Stimulated activated effector memory CD8-positive, alpha-beta T cell treated with anti-CD3 and anti-CD28 coated beads, Interleukin-12 subunit alpha, Interleukin-12 subunit beta, amount 100 ng/mL, for 72 hours (primary cell): ENCODE data around the gene IFNL1.

Experiments used
- ATAC-seq: fragments of 150-1000 bp; cut with Tn5 transposase; 2 replicates; pipeline ENCODE4 v1.10.0; 2021
- DNase-seq, 2 donors: peaks; one replicate each; pipeline ENCODE4 v3.0.0; 2021 to 2022; ENCODE audit warnings: low spot score in 2 of 2
- H3K27ac Mint-ChIP-seq: one replicate; pipeline ENCODE4 v1.8.0; 2022; ENCODE audit warnings: mild to moderate bottlenecking, mixed read lengths
- H3K36me3 Mint-ChIP-seq: one replicate; pipeline ENCODE4 v1.8.0; 2022; ENCODE audit warnings: mild to moderate bottlenecking, mixed read lengths
- H3K4me1 Mint-ChIP-seq: one replicate; pipeline ENCODE4 v1.8.0; 2022; ENCODE audit warnings: mixed read lengths
- H3K4me3 Mint-ChIP-seq: one replicate; pipeline ENCODE4 v1.8.0; 2022; ENCODE audit warnings: mild to moderate bottlenecking, mixed read lengths
- H3K9me3 Mint-ChIP-seq: one replicate; pipeline ENCODE4 v1.8.0; 2022; ENCODE audit warnings: mixed read lengths

Gene IFNL1

GRCh38 chr19:39310558-39311311, 14.5 kb downstream of the IFNL1 start:
- Mint-ChIP-seq H3K4me3 (no peak overlapping the region), H3K9me3 (no peaks in the 10 kb centered on the region), H3K27ac (peak overlapping the region; percentile 56), H3K4me1 (peaks cover 35% of the 10 kb centered on the region), H3K36me3 (peaks cover 47% of the 10 kb centered on the region)
- DNase-seq (no peak), ATAC-seq (no peak)

- Mint-ChIP-seq H3K4me1 (peaks cover 41% of the 10 kb centered on the region), H3K4me3 (no peak overlapping the region), H3K9me3 (no peaks in the 10 kb centered on the region), H3K27ac (no peak overlapping the region), H3K36me3 (peaks cover 40% of the 10 kb centered on the region)
- ATAC-seq (no peak), DNase-seq (no peak)
These were observed 18.0 kb downstream of the IFNL1 start for GRCh38 chr19:39314016-39314728.

GRCh38 chr19:39315933-39316332, 19.7 kb downstream of the IFNL1 start:
- no peaks in the 10 kb centered on the region for H3K9me3 Mint-ChIP-seq
- peaks cover 38% of the 10 kb centered on the region for H3K4me1 Mint-ChIP-seq
- no peak overlapping the region for H3K27ac Mint-ChIP-seq
- H3K36me3 Mint-ChIP-seq, result peaks cover 34% of the 10 kb centered on the region
- DNase-seq, result no peak
- no peak overlapping the region for H3K4me3 Mint-ChIP-seq
- no peak for ATAC-seq

DNA sequence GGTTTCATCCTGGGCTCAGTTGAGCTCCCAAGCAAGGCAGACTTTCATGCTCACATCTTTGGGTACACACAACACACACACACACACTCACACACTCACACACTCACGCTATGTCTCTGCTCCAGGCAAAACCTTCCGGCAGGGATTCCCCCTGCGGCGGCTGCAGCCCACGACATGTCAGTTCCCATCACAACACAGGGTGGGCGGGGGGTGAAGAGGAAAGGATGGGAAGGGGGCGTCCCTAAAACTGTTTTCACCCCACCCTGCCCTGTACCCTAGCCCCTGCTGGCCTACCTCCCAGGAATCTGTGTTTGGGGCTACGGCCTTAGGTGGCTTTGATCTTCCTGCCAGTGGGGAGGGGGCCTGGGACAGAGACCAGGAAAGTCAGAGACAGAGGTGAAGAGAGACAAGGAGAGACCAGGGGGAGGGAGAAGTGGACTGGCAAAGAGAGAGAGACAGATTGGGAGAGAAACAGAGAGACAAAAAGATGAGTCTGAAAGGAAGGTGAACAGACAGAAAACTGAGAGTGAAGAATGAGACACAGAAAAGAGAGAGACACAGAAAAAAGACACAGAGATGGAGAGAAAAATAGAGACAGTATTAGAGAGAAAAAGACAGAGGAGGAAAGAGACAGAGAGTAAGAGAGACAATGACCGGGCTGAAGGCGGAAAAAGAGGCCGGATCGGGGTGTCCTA, 20.6 kb downstream of the IFNL1 start:
- no peak for ATAC-seq
- H3K27ac Mint-ChIP-seq, result no peak overlapping the region
- no peak for DNase-seq
- peaks cover 26% of the 10 kb centered on the region for H3K36me3 Mint-ChIP-seq
- peaks cover 39% of the 10 kb centered on the region for H3K4me1 Mint-ChIP-seq
- H3K9me3 Mint-ChIP-seq, result no peaks in the 10 kb centered on the region
- no peak overlapping the region for H3K4me3 Mint-ChIP-seq

DNA sequence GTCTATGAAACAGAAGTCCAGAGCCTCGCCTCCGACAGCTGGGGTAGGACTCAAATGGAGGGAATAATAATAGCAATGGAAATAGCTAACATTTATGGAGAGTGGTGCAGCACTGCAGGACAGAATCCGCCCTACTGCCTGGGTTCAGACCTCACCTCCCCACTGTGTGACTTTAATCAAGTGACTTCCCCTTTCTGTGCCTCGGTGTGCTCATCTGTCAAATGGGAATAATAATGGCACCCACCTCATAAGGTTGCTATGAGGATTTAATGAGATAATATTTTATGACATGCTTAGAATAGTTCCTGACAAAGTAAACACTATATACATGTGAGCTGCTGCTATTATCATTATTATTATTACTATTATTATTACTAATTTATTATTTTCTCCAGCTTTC, 21.3 kb downstream of the IFNL1 start:
- DNase-seq (no peak), ATAC-seq (no peak)
- Mint-ChIP-seq H3K36me3 (peaks cover 19% of the 10 kb centered on the region), H3K4me1 (peaks cover 41% of the 10 kb centered on the region), H3K4me3 (no peak overlapping the region), H3K9me3 (no peaks in the 10 kb centered on the region), H3K27ac (no peak overlapping the region)

- no peak for ATAC-seq
- Mint-ChIP-seq H3K4me1 (peaks cover 41% of the 10 kb centered on the region), H3K36me3 (peaks cover 13% of the 10 kb centered on the region), H3K9me3 (no peaks in the 10 kb centered on the region), H3K27ac (peak overlapping the region; percentile 32), H3K4me3 (no peak overlapping the region)
- no peak for DNase-seq
These were observed 21.9 kb downstream of the IFNL1 start for GRCh38 chr19:39318071-39318470.

- H3K4me3 Mint-ChIP-seq, result peak overlapping the region; percentile 69
- H3K27ac Mint-ChIP-seq, result no peak overlapping the region
- H3K9me3 Mint-ChIP-seq, result no peaks in the 10 kb centered on the region
- H3K4me1 Mint-ChIP-seq, result peaks cover 45% of the 10 kb centered on the region
- no peak for DNase-seq
- peaks cover 7% of the 10 kb centered on the region for H3K36me3 Mint-ChIP-seq
- no peak for ATAC-seq
These were observed 22.5 kb downstream of the IFNL1 start for GRCh38 chr19:39318690-39319089.

GRCh38 chr19:39319098-39319891, 23.1 kb downstream of the IFNL1 start:
- Mint-ChIP-seq H3K36me3 (peaks cover 6% of the 10 kb centered on the region), H3K27ac (no peak overlapping the region), H3K9me3 (no peaks in the 10 kb centered on the region), H3K4me1 (peaks cover 45% of the 10 kb centered on the region), H3K4me3 (peak overlapping the region; percentile 69)
- no peak for DNase-seq
- ATAC-seq, result no peak

- Mint-ChIP-seq H3K9me3 (no peaks in the 10 kb centered on the region), H3K4me3 (peak overlapping the region; percentile 69), H3K27ac (no peak overlapping the region), H3K4me1 (peaks cover 45% of the 10 kb centered on the region), H3K36me3 (peaks cover 7% of the 10 kb centered on the region)
- no peak for ATAC-seq
- no peak for DNase-seq
These were observed 23.7 kb downstream of the IFNL1 start for GRCh38 chr19:39319892-39320248.

GRCh38 chr19:39321117-39321831, 25.1 kb downstream of the IFNL1 start:
- Mint-ChIP-seq H3K27ac (peak overlapping the region; percentile 67), H3K4me3 (peak overlapping the region; percentile 72), H3K4me1 (peaks cover 45% of the 10 kb centered on the region), H3K9me3 (no peaks in the 10 kb centered on the region), H3K36me3 (peaks cover 15% of the 10 kb centered on the region)
- ATAC-seq (peak; percentile 22), DNase-seq (no peak)

- H3K36me3 Mint-ChIP-seq, result peaks cover 18% of the 10 kb centered on the region
- peak overlapping the region; percentile 72 for H3K4me3 Mint-ChIP-seq
- H3K27ac Mint-ChIP-seq, result peak overlapping the region; percentile 67
- DNase-seq (no peak), ATAC-seq (no peak)
- H3K9me3 Mint-ChIP-seq, result no peaks in the 10 kb centered on the region
- H3K4me1 Mint-ChIP-seq, result peaks cover 45% of the 10 kb centered on the region
These were observed 25.6 kb downstream of the IFNL1 start for GRCh38 chr19:39321832-39322176.

DNA sequence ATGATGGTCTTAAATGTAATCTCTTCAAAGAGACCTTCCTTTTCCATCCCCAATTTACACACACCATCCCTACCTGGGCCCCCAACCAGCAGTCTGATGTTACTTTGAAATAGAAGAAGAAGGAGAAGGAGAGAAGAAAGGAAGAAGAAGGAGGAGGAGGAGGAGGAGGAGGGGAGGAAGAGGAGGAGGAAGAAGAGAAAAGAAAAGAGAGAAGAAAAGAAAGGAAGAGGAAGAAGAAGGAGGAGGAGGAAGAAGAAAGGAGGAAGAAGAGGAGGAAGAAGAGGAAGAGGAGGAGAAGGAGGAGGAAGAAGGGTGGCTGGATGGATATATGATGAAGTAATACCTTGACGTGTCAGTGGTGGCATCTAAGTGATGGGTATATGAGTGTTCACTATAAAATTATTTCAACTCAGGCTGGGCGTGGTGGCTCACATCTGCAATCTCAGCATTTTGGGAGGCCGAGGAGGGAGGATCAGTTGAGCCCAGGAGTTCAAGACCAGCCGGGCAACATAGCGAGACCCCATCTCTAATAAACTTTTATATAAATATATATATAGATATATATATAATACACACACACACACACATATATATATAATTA, 28.1 kb downstream of the IFNL1 start:
- no peaks in the 10 kb centered on the region for H3K9me3 Mint-ChIP-seq
- peak overlapping the region; percentile 11 for H3K27ac Mint-ChIP-seq
- H3K36me3 Mint-ChIP-seq, result peaks cover 42% of the 10 kb centered on the region
- H3K4me1 Mint-ChIP-seq, result peaks cover 44% of the 10 kb centered on the region
- DNase-seq (no peak), ATAC-seq (no peak)
- H3K4me3 Mint-ChIP-seq, result no peak overlapping the region

DNA sequence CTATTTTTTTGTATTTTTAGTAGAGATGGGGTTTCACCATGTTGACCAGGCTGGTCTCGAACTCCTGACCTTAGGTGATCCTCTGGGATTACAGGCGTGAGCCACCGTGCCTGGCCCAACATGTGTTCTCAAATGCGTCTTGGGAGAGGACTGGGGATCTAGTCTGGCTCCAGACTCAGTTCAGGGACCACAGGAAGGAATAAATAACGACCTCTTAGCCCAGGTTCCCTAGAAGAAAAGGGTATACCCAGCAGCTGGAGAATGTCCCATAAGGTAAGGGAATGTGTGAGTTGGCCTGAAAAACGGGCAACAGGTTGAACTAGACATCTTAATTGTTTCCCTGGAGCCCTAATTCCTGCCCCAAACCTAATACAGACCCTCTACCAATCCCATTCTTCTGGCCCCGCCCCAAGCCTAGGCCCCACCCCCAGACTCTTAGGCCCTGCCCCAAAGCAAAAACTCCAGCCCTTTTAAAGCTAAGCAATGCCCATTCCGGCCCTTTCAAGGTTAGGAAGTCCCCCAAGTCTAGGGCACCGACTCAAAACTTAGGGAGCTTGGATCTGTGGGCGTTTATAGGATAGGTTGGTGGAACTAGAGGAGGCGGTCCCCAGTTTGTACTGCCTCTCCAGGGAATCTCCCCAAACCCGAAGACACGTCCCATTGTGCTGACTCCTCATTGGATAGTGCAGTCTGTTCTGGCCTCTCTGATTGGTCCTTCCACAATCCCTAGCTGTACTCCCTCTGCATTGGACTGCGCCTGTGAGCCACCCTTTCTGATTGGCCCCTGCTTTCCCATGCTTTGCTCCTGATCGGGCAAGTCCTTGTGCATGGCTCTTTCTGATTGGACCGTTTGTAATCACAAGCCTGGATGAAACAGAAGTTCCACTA, 29.8 kb downstream of the IFNL1 start:
- Mint-ChIP-seq H3K36me3 (peaks cover 59% of the 10 kb centered on the region), H3K4me3 (no peak overlapping the region), H3K4me1 (peaks cover 38% of the 10 kb centered on the region), H3K9me3 (no peaks in the 10 kb centered on the region), H3K27ac (no peak overlapping the region)
- no peak for DNase-seq
- ATAC-seq, result no peak
